ENCODE measurements around the gene SPHK1.

The SPHK1 gene

DNA sequence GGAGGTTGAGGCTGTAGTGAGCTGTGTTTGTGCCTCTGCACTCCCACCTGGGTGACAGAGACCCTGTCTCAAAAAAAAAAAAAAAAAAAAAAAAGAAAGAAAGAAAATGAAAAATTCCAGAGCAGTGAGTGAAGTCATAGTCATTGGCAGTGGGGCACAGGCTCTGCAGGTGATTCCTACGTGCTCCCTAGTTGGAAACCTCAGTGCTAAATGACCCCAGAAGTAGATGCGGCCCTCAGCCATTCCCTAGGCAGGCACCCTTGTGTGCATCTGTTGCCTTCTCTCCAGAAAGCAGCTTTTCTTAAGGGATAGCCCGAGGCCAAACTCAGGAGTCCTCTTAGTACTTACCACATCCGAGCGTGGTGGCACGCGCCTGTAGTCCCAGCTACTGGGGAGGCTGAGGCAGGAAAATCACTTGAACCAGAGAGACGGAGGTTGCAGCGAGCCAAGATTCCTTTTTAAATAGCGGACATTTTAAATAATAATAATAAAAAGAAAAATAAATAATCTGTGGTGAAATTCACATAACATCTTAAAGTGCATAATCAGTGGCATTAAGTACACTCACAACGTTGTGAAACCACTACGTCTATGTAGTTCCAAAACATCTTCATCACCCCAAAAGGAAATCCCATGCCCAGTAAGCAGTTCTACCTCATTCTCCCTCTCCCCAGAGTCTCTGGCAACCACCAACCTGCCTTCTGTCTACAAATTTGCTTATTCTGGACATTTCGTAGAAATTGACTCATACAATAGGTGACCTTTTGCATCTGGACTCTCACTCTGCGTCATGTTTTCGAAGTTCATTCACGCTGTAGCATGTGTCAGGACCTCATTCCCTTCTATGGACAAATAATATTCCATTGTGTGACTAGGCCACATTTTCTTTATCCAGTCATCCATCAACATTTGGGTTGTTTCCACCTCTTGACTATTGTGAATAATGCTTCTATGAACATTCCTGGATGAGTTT is 12.5 kb upstream of the SPHK1 start:
- DNase-seq = no peak
- Histone ChIP-seq H3K36me3 (ENCODE audit: control insufficient read depth, insufficient read depth, low read length) (no peaks in the 10 kb centered on the region), H3K4me3 (ENCODE audit: insufficient read depth, low read depth, low read length, poor library complexity, severe bottlenecking) (no peak overlapping the region), H3K27ac (ENCODE audit: insufficient read depth, low read length, poor library complexity, severe bottlenecking) (no peak overlapping the region), H3K9me3 (ENCODE audit: control insufficient read depth, low read length) (no peaks in the 10 kb centered on the region), H3K4me1 (ENCODE audit: control insufficient read depth, insufficient read depth, low read length, poor library complexity, severe bottlenecking) (no peaks in the 10 kb centered on the region), H3K27me3 (replicated peaks; ENCODE audit: control insufficient read depth, insufficient read depth, low read length, poor library complexity, severe bottlenecking) (no peaks in the 10 kb centered on the region)

DNA sequence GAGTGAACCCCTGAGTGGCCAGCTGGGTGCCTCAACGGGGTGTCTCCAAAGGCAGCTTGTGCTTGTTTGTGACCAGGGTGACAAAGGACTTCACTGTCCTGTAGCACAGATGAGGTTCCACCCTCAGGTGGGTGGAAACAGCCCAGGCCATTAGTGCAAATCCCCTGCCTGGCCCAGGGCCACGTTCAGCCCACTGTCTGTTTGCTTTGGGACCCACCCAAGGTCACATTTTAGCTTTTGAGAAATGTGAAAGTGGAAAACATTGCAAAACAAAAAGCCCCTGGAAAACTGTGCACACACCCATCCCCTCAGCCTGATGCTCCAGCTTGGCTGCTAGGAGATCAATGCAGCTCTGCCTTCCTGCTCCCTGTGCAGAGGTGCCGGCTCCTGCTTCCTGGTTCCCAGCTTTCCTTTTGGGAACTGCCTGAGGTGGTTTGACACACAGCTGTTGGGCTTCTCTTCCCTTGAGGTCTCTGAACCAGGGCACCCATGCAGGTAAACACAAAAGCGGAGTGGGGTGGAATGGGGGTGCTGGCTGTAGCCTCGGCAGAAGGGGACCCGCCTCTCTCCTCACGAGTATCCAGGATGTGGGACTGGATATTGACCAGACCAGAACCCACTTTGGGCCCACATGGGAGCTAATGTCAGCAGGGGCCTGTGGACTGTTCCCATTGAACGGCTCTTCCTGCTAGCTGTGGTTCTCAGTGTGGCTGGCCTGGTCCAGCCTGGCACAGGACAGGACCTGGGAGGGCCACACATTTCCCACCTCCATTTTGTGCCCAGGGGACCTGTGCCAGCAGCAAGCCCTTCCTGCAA is 7.9 kb upstream of the SPHK1 start:
- DNase-seq = no peak
- H3K4me1 ChIP-seq (ENCODE audit: control insufficient read depth, insufficient read depth, low read length, poor library complexity, severe bottlenecking) = no peaks in the 10 kb centered on the region
- H3K9me3 ChIP-seq (ENCODE audit: control insufficient read depth, low read length) = no peaks in the 10 kb centered on the region
- no peak overlapping the region for H3K4me3 ChIP-seq (ENCODE audit: insufficient read depth, low read depth, low read length, poor library complexity, severe bottlenecking)
- H3K36me3 ChIP-seq (ENCODE audit: control insufficient read depth, insufficient read depth, low read length) = no peaks in the 10 kb centered on the region
- H3K27me3 ChIP-seq (replicated peaks; ENCODE audit: control insufficient read depth, insufficient read depth, low read length, poor library complexity, severe bottlenecking) = no peaks in the 10 kb centered on the region
- no peak overlapping the region for H3K27ac ChIP-seq (ENCODE audit: insufficient read depth, low read length, poor library complexity, severe bottlenecking)

DNA sequence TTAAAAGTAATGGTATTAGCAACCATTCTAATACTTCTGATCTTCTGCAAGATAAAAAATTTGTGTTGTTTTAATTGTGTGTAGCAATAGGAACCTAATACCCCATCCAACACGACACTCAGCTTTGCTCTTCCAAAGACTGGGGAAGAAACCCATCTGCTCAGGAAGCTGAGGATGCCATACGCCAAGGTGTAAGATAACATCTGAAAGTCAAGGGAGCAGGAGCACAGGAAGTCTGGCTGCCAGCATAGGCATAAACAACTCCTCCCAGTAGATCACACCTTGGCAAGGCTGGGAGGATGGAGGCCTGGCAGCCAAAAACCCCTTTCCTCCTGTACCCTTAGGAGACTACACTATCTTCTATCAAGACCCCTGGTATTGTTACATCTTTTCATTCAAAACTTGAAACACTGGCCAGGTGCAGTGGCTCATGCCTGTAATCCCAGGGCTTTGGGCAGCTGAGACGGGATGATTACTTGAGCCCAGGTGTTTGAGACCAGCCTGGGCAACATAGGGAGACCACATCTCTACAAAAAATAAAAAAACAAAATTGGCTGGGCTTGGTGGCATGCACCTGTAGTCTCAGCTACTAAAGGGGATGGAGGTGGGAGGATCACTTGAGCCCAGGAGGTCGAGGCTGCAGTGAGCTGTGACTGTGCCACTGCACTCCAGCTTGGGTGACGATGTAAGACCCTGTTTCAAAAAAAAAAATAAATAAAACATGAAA is 5.7 kb upstream of the SPHK1 start:
- Histone ChIP-seq H3K4me1 (ENCODE audit: control insufficient read depth, insufficient read depth, low read length, poor library complexity, severe bottlenecking) (peaks cover 9% of the 10 kb centered on the region), H3K4me3 (ENCODE audit: insufficient read depth, low read depth, low read length, poor library complexity, severe bottlenecking) (no peak overlapping the region), H3K27me3 (replicated peaks; ENCODE audit: control insufficient read depth, insufficient read depth, low read length, poor library complexity, severe bottlenecking) (no peaks in the 10 kb centered on the region), H3K36me3 (ENCODE audit: control insufficient read depth, insufficient read depth, low read length) (no peaks in the 10 kb centered on the region), H3K9me3 (ENCODE audit: control insufficient read depth, low read length) (no peaks in the 10 kb centered on the region), H3K27ac (ENCODE audit: insufficient read depth, low read length, poor library complexity, severe bottlenecking) (no peak overlapping the region)
- no peak for DNase-seq

DNA sequence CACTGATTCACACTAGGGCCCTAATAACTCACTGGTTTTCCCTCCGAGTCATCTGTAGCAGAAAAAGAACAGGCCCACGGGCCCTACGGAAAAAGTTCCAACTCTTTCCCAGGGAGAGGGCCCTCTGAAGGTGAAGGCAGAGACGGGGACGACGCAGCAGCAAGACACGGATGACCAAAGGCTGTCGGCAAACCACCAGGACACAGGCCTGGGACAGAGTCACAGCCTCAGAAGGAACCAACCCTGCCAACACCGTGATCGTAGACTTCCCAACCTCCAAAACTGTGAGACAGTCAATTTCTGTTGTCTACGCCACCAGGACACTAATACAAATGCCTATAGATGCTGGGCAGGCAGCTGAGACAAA is 5.2 kb upstream of the SPHK1 start:
- no peaks in the 10 kb centered on the region for H3K27me3 ChIP-seq (replicated peaks; ENCODE audit: control insufficient read depth, insufficient read depth, low read length, poor library complexity, severe bottlenecking)
- no peak overlapping the region for H3K27ac ChIP-seq (ENCODE audit: insufficient read depth, low read length, poor library complexity, severe bottlenecking)
- H3K9me3 ChIP-seq (ENCODE audit: control insufficient read depth, low read length) = no peaks in the 10 kb centered on the region
- no peak for DNase-seq
- peaks cover 12% of the 10 kb centered on the region for H3K4me1 ChIP-seq (ENCODE audit: control insufficient read depth, insufficient read depth, low read length, poor library complexity, severe bottlenecking)
- no peaks in the 10 kb centered on the region for H3K36me3 ChIP-seq (ENCODE audit: control insufficient read depth, insufficient read depth, low read length)
- H3K4me3 ChIP-seq (ENCODE audit: insufficient read depth, low read depth, low read length, poor library complexity, severe bottlenecking) = no peak overlapping the region

DNA sequence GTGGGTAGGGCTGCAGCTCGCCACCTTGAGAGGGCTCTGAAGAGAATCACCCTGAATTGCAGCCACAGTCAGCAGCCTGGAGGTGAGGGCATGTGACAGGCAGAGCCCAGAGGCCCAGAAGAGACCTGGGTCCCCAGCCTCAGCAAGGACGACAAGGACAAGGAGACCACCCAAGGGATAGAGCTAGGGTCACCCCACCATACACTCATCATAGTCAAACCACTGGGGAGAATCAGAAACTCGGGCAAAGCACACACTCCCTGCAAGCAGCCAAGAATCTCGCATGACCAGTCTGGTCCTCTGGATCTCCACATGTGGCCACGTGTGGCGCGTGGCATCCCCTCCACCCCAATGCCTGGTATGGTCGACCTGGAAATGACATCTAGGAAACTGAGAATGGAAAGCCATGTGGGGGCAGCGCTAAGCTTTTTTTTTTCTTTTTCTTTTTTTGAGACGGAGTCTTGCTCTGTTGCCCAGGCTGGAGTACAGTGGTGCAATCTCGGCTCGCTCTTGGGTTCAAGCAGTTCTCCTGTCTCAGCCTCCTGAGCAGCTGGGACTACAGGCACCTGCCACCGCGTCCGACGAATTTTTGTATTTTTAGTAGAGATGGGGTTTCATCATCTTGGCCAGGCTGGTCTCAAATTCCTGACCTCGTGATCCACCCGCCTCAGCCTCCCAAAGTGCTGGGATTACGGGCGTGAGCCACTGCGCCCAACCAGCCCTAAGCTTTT is 4.6 kb upstream of the SPHK1 start:
- Histone ChIP-seq H3K36me3 (ENCODE audit: control insufficient read depth, insufficient read depth, low read length) (no peaks in the 10 kb centered on the region), H3K27me3 (replicated peaks; ENCODE audit: control insufficient read depth, insufficient read depth, low read length, poor library complexity, severe bottlenecking) (no peaks in the 10 kb centered on the region), H3K4me3 (ENCODE audit: insufficient read depth, low read depth, low read length, poor library complexity, severe bottlenecking) (no peak overlapping the region), H3K4me1 (ENCODE audit: control insufficient read depth, insufficient read depth, low read length, poor library complexity, severe bottlenecking) (peaks cover 12% of the 10 kb centered on the region), H3K27ac (ENCODE audit: insufficient read depth, low read length, poor library complexity, severe bottlenecking) (no peak overlapping the region), H3K9me3 (ENCODE audit: control insufficient read depth, low read length) (no peaks in the 10 kb centered on the region)
- no peak for DNase-seq

DNA sequence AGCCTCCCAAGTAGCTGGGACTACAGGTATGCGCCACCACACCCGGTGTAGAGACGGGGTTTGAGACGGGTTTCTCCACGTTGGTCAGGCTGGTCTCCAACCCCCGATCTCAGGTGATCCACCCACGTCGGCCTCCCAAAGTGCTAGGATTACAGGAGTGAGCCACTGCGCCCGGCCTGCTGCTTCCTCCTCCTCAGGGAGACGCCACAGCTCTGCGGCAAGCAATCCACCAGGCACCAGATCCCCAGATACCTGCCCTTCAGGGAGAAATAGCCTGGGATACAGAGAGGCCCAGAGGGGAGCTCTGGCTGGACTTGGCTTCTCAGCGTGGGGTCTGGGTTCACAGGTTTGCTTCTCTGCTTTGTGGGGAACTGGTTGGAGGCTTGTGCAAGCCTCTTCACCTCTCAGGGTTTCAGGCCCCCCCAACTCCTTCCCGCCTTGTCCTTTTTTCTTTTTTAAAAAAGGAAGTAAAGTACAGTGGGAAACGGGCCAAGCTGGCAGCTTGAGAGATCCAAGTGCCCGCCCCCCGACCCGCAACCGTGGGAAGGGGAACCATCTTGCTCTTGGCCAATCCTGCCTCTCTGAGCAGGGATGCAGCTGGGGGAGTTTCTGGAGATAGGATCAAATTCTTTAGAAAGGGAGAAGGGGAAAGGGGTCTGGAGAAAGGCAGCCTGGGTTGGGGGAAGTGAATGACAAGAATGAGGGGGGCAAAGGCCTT is 2.6 kb upstream of the SPHK1 start:
- no peak overlapping the region for H3K4me3 ChIP-seq (ENCODE audit: insufficient read depth, low read depth, low read length, poor library complexity, severe bottlenecking)
- H3K36me3 ChIP-seq (ENCODE audit: control insufficient read depth, insufficient read depth, low read length) = no peaks in the 10 kb centered on the region
- H3K9me3 ChIP-seq (ENCODE audit: control insufficient read depth, low read length) = no peaks in the 10 kb centered on the region
- H3K27me3 ChIP-seq (replicated peaks; ENCODE audit: control insufficient read depth, insufficient read depth, low read length, poor library complexity, severe bottlenecking) = no peaks in the 10 kb centered on the region
- no peak overlapping the region for H3K27ac ChIP-seq (ENCODE audit: insufficient read depth, low read length, poor library complexity, severe bottlenecking)
- peaks cover 24% of the 10 kb centered on the region for H3K4me1 ChIP-seq (ENCODE audit: control insufficient read depth, insufficient read depth, low read length, poor library complexity, severe bottlenecking)
- no peak for DNase-seq

DNA sequence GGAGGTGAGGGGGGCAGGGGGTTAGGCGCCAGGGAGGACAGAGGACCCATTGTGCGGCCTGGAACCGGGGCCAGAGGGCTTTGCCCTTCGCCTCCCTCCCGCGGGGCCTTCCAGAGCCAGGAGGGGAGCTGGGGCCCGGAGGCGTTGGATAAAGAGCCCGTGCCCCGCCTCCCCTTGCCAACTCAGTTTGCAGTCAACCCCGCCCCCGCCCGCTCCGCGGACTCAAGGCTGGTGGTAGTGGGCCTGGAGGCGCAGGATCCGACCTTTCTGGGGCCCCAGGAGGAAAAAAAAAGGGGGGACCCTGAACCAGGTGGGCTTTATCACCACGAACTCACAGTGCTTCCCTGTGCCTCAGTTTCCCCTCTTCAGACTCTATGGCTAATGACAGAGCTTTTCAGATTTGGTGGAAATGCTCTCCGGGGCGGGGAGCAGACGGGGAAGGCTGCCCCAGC is 2.0 kb upstream of the SPHK1 start:
- Histone ChIP-seq H3K36me3 (ENCODE audit: control insufficient read depth, insufficient read depth, low read length) (no peaks in the 10 kb centered on the region), H3K4me1 (ENCODE audit: control insufficient read depth, insufficient read depth, low read length, poor library complexity, severe bottlenecking) (peaks cover 24% of the 10 kb centered on the region), H3K4me3 (ENCODE audit: insufficient read depth, low read depth, low read length, poor library complexity, severe bottlenecking) (peak overlapping the region; percentile 72), H3K9me3 (ENCODE audit: control insufficient read depth, low read length) (no peaks in the 10 kb centered on the region), H3K27me3 (replicated peaks; ENCODE audit: control insufficient read depth, insufficient read depth, low read length, poor library complexity, severe bottlenecking) (no peaks in the 10 kb centered on the region), H3K27ac (ENCODE audit: insufficient read depth, low read length, poor library complexity, severe bottlenecking) (no peak overlapping the region)
- DNase-seq = no peak

DNA sequence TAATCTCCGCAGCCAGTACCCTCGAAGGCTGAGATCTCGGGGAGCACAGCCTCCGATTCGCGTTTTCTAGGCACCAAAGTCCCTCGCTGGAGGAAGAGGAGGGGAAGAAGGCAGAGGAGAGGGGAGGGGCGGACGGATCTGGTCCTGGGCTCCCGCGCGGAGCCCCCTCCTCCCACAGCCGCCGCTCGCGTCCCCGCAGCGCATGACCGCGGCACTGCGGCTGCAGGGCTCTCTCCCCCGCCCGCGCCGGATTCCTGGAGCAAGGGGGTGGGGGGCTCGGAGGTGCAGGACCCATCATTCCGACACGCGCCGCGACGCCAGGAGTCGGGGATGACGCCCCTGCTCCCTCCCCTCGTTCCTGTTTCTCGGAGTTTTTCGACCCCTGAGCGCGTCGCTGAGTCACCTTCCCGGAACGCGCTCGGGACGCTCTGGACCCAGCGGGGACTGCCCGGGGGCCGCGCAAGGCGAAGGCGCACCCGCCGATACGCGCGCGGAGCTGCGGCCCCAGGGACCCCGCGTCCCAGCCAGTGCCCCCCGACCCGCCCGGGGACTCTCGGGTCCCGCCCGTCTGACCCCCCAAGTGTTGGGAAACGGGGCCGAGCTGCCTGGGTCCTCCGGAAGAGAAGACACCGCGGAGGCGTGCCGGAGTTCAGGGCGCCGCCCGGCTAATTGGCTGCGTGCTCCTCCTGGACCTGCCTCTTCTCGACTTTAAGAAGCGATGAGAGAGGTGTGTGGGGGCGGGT is 1.4 kb upstream of the SPHK1 start:
- Histone ChIP-seq H3K27me3 (replicated peaks; ENCODE audit: control insufficient read depth, insufficient read depth, low read length, poor library complexity, severe bottlenecking) (no peaks in the 10 kb centered on the region), H3K4me1 (ENCODE audit: control insufficient read depth, insufficient read depth, low read length, poor library complexity, severe bottlenecking) (peaks cover 24% of the 10 kb centered on the region)

More for the DNA sequence above, 1.4 kb upstream of the SPHK1 start:
- Histone ChIP-seq H3K9me3 (ENCODE audit: control insufficient read depth, low read length) (no peaks in the 10 kb centered on the region), H3K4me3 (ENCODE audit: insufficient read depth, low read depth, low read length, poor library complexity, severe bottlenecking) (peak overlapping the region; percentile 72), H3K36me3 (ENCODE audit: control insufficient read depth, insufficient read depth, low read length) (no peaks in the 10 kb centered on the region), H3K27ac (ENCODE audit: insufficient read depth, low read length, poor library complexity, severe bottlenecking) (no peak overlapping the region)
- DNase-seq = peak in 2 of 3 donors; percentile 17 to 31
